Stimulated activated CD8-positive, alpha-beta memory T cell treated with anti-CD3 and anti-CD28 coated beads, Interleukin-15, amount 100 ng/mL, for 48 hours (primary cell): Measurements from ENCODE around the gene FRMD1.

ENCODE experiments used
- DNase-seq, 2 donors: peaks; one replicate each; pipeline ENCODE4 v3.0.0-alpha.2; 2020; ENCODE audit warnings: low read depth in 2 of 2

Gene FRMD1

DNA sequence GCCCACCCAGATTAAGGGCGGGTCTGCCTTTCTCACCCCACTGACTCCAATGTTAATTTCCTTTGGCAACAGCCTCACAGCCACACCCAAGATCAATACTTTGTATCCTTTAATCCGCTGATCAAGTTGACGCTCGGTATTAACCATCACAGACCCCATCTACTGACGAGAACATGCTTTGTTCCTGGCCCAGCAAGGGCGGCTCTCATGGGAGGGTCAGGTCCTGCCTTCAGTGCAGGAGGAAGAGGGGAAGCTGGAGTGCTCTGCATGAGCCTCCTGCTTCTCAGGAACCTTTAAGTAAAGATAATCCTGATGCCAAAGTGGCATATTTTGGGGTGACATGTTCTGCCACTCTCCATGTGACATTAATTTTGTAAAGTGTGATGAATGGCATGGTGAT is 73.2 kb downstream of the FRMD1 start:
- no peak for DNase-seq

DNA sequence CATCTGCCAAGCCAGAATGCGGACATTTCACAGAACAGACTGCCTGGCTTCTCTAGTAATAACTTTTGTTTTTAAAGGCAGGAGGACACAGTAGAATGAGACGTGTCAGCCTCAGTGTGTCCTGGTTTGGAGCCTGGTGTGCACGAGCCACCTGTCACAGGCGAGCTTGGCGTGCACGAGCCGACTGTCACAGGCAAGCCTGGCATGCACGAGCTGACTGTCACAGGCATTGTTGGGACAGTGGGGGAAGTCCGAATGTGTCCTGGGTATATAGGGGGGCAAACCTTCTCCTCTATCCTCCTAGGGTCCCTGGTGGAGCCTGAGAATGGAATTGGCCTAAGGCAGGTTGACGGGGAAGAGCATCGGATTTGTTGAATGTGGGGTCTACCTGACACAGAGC is 74.1 kb downstream of the FRMD1 start:
- DNase-seq, result no peak

DNA sequence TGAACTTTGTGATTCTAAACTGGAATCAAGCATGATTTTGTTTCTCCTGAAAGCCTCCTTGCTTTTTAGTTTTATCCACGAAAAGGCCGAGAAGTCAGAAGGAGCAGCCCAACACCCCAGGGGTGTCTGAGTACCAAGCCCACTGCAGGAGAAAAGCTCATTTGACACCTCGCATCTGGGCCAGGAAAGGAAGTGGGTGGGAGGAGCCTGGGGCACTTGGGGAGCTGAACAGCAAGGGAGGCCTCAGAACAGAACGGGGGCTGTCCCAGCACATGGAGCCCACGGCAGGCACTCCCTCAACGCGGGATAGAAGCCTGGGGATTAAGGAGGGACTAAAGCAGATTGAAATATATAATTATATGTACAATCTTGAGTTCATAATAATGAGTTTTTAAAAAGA is 75.0 kb downstream of the FRMD1 start:
- no peak for DNase-seq
